ENCODE measurements around the gene NUBP1.

Gene NUBP1

GRCh38 chr16:10791048-10791447 is 47.4 kb downstream of the NUBP1 start:
- TF ChIP-seq POLR2AphosphoS5 (IDR thresholded peaks at IDR 0.05; ENCODE audit: low read depth) (no peak), REST (IDR thresholded peaks at IDR 0.05; ENCODE audit: insufficient replicate concordance, low read depth) (no peak), GABPA (IDR thresholded peaks at IDR 0.05; ENCODE audit: low read depth) (no peak), CTCF (IDR thresholded peaks at IDR 0.05; ENCODE audit: insufficient read depth, low read length) (no peak), SPI1 (IDR thresholded peaks at IDR 0.05; ENCODE audit: borderline replicate concordance, low read depth) (no peak)
- no peak overlapping the region for H3K27ac ChIP-seq (replicated peaks)
- DNase-seq (ENCODE audit: low read depth in 1 of 2, low spot score in 1 of 2): no peak
- H3K4me3 ChIP-seq (replicated peaks; ENCODE audit: insufficient read depth, low read length): no peak overlapping the region
- H3K27me3 ChIP-seq (ENCODE audit: insufficient read depth, poor library complexity, severe bottlenecking): no peaks in the 10 kb centered on the region

- TF ChIP-seq CTCF (IDR thresholded peaks at IDR 0.05; ENCODE audit: insufficient read depth, low read length): no peak
- no peak overlapping the region for H3K27ac ChIP-seq (replicated peaks)
- no peaks in the 10 kb centered on the region for H3K27me3 ChIP-seq (ENCODE audit: insufficient read depth, poor library complexity, severe bottlenecking)
- H3K4me3 ChIP-seq (replicated peaks; ENCODE audit: insufficient read depth, low read length): no peak overlapping the region
- DNase-seq (ENCODE audit: low read depth in 1 of 2, low spot score in 1 of 2): no peak
Measured at GRCh38 chr16:10799736-10800135, 56.1 kb downstream of the NUBP1 start.

GRCh38 chr16:10805334-10805733 is 61.7 kb downstream of the NUBP1 start:
- no peak overlapping the region for H3K27ac ChIP-seq (replicated peaks)
- TF ChIP-seq SPI1 (IDR thresholded peaks at IDR 0.05; ENCODE audit: borderline replicate concordance, low read depth): no peak
- no peak for TF ChIP-seq GABPA (IDR thresholded peaks at IDR 0.05; ENCODE audit: low read depth)
- no peak for TF ChIP-seq REST (IDR thresholded peaks at IDR 0.05; ENCODE audit: insufficient replicate concordance, low read depth)
- no peak for TF ChIP-seq CTCF (IDR thresholded peaks at IDR 0.05; ENCODE audit: insufficient read depth, low read length)
- no peak for TF ChIP-seq POLR2AphosphoS5 (IDR thresholded peaks at IDR 0.05; ENCODE audit: low read depth)
- DNase-seq (ENCODE audit: low read depth in 1 of 2, low spot score in 1 of 2): no peak
- no peak overlapping the region for H3K4me3 ChIP-seq (replicated peaks; ENCODE audit: insufficient read depth, low read length)
- no peaks in the 10 kb centered on the region for H3K27me3 ChIP-seq (ENCODE audit: insufficient read depth, poor library complexity, severe bottlenecking)

GRCh38 chr16:10806698-10807097 is 63.1 kb downstream of the NUBP1 start:
- peak; percentile 18 to 22 for DNase-seq (ENCODE audit: low read depth in 1 of 2, low spot score in 1 of 2)
- Histone ChIP-seq H3K27ac (replicated peaks) (no peak overlapping the region), H3K4me3 (replicated peaks; ENCODE audit: insufficient read depth, low read length) (no peak overlapping the region), H3K27me3 (ENCODE audit: insufficient read depth, poor library complexity, severe bottlenecking) (no peaks in the 10 kb centered on the region)
- TF ChIP-seq GABPA (IDR thresholded peaks at IDR 0.05; ENCODE audit: low read depth) (no peak), CTCF (IDR thresholded peaks at IDR 0.05; ENCODE audit: insufficient read depth, low read length) (no peak), REST (IDR thresholded peaks at IDR 0.05; ENCODE audit: insufficient replicate concordance, low read depth) (no peak), POLR2AphosphoS5 (IDR thresholded peaks at IDR 0.05; ENCODE audit: low read depth) (no peak), SPI1 (IDR thresholded peaks at IDR 0.05; ENCODE audit: borderline replicate concordance, low read depth) (no peak)
